Measurements from ENCODE around the gene COMTD1. TPM values are rescaled to one million over a fixed set of nuclear protein-coding genes. Genes with fewer than 3 reads are reported as not detected.

The COMTD1 gene
- total RNA-seq, 4 donors from 2014 or later: 57.1 to 115 (median 71.5) TPM

DNA sequence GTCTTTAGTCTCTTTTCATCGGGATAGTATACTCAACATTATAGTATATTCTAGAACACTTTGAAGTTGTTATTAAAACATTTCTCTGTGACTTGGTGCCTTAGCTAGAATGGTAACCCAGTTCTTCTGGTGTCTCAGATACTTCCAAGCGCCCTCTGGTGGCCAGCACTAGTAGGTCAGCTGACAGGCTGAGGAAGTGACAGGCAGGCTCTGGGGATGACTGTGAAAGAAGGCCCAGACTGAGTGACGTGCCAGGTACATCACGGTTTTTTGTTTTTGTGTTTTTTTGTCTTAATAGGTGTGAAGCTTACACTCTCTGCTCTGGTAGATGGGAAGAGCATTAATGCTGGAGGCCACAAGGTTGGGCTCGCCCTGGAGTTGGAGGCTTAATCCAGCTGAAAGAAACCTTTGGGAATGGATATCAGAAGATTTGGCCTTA, 5.1 kb downstream of the COMTD1 start:
- no peak overlapping the region for H3K4me3 ChIP-seq (ENCODE audit: low read depth, poor library complexity, severe bottlenecking)
- no peak for TF ChIP-seq POLR2A (IDR thresholded peaks at IDR 0.05)
- TF ChIP-seq, protein P1, sequence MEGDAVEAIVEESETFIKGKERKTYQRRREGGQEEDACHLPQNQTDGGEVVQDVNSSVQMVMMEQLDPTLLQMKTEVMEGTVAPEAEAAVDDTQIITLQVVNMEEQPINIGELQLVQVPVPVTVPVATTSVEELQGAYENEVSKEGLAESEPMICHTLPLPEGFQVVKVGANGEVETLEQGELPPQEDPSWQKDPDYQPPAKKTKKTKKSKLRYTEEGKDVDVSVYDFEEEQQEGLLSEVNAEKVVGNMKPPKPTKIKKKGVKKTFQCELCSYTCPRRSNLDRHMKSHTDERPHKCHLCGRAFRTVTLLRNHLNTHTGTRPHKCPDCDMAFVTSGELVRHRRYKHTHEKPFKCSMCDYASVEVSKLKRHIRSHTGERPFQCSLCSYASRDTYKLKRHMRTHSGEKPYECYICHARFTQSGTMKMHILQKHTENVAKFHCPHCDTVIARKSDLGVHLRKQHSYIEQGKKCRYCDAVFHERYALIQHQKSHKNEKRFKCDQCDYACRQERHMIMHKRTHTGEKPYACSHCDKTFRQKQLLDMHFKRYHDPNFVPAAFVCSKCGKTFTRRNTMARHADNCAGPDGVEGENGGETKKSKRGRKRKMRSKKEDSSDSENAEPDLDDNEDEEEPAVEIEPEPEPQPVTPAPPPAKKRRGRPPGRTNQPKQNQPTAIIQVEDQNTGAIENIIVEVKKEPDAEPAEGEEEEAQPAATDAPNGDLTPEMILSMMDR (IDR thresholded peaks at IDR 0.05): peak in 1 of 3 donors; percentile 70
- WGBS, 2 donors: 25 to 26% methylated on average over 5 of the region's 5 CpGs
- intact Hi-C loops (cut with DNase I; ENCODE audit: low total_unique reads): loop anchor here (5.0 kb wide), 1 partner anchor 43 kb away; no protein-coding TSS in a partner anchor
- peak; percentile 90 to 98 for DNase-seq (ENCODE audit: low spot score in 2 of 2)

DNA sequence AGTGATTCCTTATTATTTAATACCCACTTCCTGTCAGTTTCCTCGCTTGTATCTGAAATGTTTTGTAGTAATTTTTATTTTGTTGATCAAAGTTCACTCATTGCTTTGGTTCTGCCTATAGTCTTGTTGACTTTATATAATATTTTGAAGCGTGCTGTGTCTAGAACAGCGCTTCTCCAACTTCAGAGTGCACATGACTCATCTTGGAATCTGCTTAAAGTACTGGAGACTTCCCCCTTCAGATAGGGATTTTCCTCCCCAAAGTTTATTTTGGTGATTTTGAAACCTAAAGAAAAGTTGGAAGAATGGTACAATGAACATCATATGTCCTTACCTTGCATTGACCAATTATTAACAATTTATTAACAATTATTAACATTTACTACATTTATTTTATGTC, 5.8 kb downstream of the COMTD1 start:
- TF ChIP-seq, protein P1 (IDR thresholded peaks at IDR 0.05): no peak
- no peak for TF ChIP-seq POLR2A (IDR thresholded peaks at IDR 0.05)
- H3K4me3 ChIP-seq (ENCODE audit: low read depth, poor library complexity, severe bottlenecking): no peak overlapping the region
- intact Hi-C loops (cut with DNase I; ENCODE audit: low total_unique reads): loop anchor here (5.0 kb wide), 1 partner anchor 43 kb away; no protein-coding TSS in a partner anchor
- 68 to 71% methylated on average over 3 of the region's 3 CpGs for WGBS, 2 donors
- DNase-seq (ENCODE audit: low spot score in 2 of 2): no peak

DNA sequence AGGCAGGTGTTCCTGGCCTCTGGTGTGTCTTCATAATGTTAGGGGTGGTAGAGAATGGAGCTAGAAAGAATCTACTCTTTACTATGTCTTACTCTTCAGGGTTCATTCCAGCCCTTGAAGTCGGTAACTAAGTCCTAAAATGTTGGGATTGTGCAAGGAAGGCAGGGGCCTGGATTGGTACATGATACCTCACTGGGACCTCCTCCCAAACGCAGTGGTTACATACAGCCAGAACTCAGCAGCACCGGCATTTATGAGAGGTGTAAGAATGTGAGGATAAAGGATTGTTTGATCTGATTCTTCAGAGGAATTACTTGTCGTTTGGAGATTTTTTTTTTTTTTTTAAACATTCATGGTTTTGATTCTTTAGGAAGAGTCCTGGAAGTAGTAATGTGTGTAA, 6.9 kb downstream of the COMTD1 start:
- no peak overlapping the region for H3K4me3 ChIP-seq (ENCODE audit: low read depth, poor library complexity, severe bottlenecking)
- TF ChIP-seq POLR2A (IDR thresholded peaks at IDR 0.05): no peak
- TF ChIP-seq, protein P1 (IDR thresholded peaks at IDR 0.05): no peak
- intact Hi-C loops (cut with DNase I; ENCODE audit: low total_unique reads): no loop called here
- DNase-seq (ENCODE audit: low spot score in 2 of 2): peak in 1 of 2 donors; percentile 34
- WGBS, 2 donors: 49 to 55% methylated on average over 4 of the region's 4 CpGs

DNA sequence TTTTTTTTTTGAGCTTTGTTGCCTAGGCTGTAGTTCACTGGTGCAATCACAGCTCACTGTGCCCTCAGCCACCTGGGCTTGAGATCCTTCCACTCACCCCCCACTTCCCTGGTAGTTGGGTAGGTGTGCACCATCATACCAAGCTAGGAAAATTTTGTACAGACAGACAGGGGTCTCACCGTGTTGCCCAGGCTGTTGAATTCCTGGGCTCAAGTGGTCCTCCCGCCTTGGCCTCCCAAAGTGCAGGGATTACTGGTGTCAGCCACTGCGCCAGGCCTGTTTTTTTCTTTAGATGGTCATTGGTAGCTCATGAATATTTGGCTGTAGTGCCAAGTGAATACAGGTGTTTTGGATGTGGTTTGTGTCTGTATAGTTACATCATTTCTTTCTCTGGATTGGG, 7.5 kb downstream of the COMTD1 start:
- H3K4me3 ChIP-seq (ENCODE audit: low read depth, poor library complexity, severe bottlenecking): no peak overlapping the region
- intact Hi-C loops (cut with DNase I; ENCODE audit: low total_unique reads): no loop called here
- peak in 1 of 2 donors; percentile 25 for DNase-seq (ENCODE audit: low spot score in 2 of 2)
- 94 to 100% methylated on average over 3 of the region's 3 CpGs for WGBS, 2 donors
- TF ChIP-seq, protein P1 (IDR thresholded peaks at IDR 0.05): no peak
- no peak for TF ChIP-seq POLR2A (IDR thresholded peaks at IDR 0.05)

DNA sequence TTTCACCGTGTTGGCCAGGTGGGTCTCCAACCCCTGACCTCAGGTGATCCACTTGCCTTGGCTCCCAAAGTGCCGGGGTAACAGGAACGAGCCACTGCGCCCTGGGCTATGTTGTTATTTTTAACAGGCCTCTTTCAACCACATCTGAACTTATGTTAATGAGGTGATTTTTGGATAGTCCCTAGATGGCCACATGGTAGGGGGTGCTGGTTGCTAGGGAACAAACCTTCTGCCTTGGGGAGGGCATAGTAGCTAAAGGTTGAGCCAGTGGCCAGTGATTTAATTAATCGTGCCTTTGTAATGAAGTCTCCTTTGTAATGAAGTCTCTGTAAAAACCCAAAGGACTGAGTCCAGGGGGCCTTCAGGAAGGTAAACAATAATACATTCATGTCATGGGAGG, 9.1 kb downstream of the COMTD1 start:
- intact Hi-C loops (cut with DNase I; ENCODE audit: low total_unique reads): no loop called here
- DNase-seq (ENCODE audit: low spot score in 2 of 2): peak in 1 of 2 donors; percentile 20
- H3K4me3 ChIP-seq (ENCODE audit: low read depth, poor library complexity, severe bottlenecking): no peak overlapping the region
- TF ChIP-seq, protein P1 (IDR thresholded peaks at IDR 0.05): no peak
- no peak for TF ChIP-seq POLR2A (IDR thresholded peaks at IDR 0.05)
- WGBS, 2 donors: 66 to 72% methylated on average over 5 of the region's 5 CpGs

DNA sequence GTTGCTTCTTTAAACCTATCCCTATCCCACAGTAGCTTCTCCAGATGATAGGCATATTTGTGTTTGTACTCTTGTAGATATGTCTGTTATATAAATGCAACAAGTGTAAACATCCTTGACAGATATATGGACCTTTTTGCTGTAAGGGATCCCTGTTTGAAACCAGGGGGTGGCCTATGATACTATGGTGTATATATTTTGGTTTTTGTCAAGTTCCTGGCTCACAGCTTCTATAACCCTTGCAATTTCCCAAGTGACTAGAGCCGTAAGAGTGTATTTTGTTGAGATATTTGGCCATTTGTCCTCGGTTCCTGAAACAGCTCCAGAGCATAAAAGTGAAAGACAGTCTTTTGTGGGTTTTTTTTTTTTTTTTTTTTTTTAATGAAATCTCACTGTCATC, 9.7 kb downstream of the COMTD1 start:
- intact Hi-C loops (cut with DNase I; ENCODE audit: low total_unique reads): no loop called here
- WGBS, 2 donors: 26 to 52% methylated on average over 2 of the region's 2 CpGs
- no peak for TF ChIP-seq POLR2A (IDR thresholded peaks at IDR 0.05)
- TF ChIP-seq, protein P1 (IDR thresholded peaks at IDR 0.05): no peak

More for the DNA sequence above, 9.7 kb downstream of the COMTD1 start:
- DNase-seq (ENCODE audit: low spot score in 2 of 2): no peak
- H3K4me3 ChIP-seq (ENCODE audit: low read depth, poor library complexity, severe bottlenecking): no peak overlapping the region

Measured in lower leg skin (tissue), 4 donors.